Epithelial cell of esophagus (primary cell): Measurements from ENCODE around the gene CCDC83.

Source experiments
- DNase-seq: peaks from one replicate; pipeline ENCODE4 v3.0.0; 2010; ENCODE audit warnings: low read depth
- H3K4me3 ChIP-seq: 2 replicates; pipeline ENCODE4 v1.5.1; 2011; ENCODE audit warnings: mild to moderate bottlenecking, low read length, control low read depth
- CTCF ChIP-seq: IDR thresholded peaks from 2 replicates; pipeline ENCODE4 v1.5.1; 2011; ENCODE audit warnings: low read depth, mild to moderate bottlenecking, low read length, control low read depth, inconsistent platforms; ENCODE audit not compliant: insufficient read depth; ENCODE audit errors: missing control alignments

CCDC83 gene

GRCh38 chr11:85939099-85940015 is 84.2 kb downstream of the CCDC83 start:
- DNase-seq = no peak
- H3K4me3 ChIP-seq = no peak overlapping the region
- no peak for TF ChIP-seq CTCF

- peak; percentile 69 for TF ChIP-seq CTCF
- peak; percentile 71 for DNase-seq
- H3K4me3 ChIP-seq = no peak overlapping the region
These were observed 86.3 kb downstream of the CCDC83 start for GRCh38 chr11:85941380-85941973.

GRCh38 chr11:85945296-85945695 is 90.1 kb downstream of the CCDC83 start:
- TF ChIP-seq CTCF = no peak
- H3K4me3 ChIP-seq = no peak overlapping the region
- DNase-seq = no peak

GRCh38 chr11:85945788-85946187 is 90.6 kb downstream of the CCDC83 start:
- TF ChIP-seq CTCF = no peak
- peak; percentile 21 for DNase-seq
- no peak overlapping the region for H3K4me3 ChIP-seq

- no peak for TF ChIP-seq CTCF
- peak; percentile 18 for DNase-seq
- H3K4me3 ChIP-seq = no peak overlapping the region
These were observed 91.0 kb downstream of the CCDC83 start for GRCh38 chr11:85946221-85946620.

GRCh38 chr11:85947431-85948272 is 92.5 kb downstream of the CCDC83 start:
- no peak for TF ChIP-seq CTCF
- peak; percentile 76 for DNase-seq
- no peak overlapping the region for H3K4me3 ChIP-seq
